HG03521 (cell line): ENCODE results near the gene RPL28.
A peak's percentile ranks its signal among the peaks of the same experiment; 100 is the strongest.

Source experiments
- ATAC-seq: cut with Tn5 transposase; IDR thresholded peaks from one replicate; pipeline ENCODE4 v1.9.1; 2021; ENCODE audit warnings: mild to moderate bottlenecking, moderate library complexity; ENCODE audit not compliant: unreplicated experiment

Gene RPL28

DNA sequence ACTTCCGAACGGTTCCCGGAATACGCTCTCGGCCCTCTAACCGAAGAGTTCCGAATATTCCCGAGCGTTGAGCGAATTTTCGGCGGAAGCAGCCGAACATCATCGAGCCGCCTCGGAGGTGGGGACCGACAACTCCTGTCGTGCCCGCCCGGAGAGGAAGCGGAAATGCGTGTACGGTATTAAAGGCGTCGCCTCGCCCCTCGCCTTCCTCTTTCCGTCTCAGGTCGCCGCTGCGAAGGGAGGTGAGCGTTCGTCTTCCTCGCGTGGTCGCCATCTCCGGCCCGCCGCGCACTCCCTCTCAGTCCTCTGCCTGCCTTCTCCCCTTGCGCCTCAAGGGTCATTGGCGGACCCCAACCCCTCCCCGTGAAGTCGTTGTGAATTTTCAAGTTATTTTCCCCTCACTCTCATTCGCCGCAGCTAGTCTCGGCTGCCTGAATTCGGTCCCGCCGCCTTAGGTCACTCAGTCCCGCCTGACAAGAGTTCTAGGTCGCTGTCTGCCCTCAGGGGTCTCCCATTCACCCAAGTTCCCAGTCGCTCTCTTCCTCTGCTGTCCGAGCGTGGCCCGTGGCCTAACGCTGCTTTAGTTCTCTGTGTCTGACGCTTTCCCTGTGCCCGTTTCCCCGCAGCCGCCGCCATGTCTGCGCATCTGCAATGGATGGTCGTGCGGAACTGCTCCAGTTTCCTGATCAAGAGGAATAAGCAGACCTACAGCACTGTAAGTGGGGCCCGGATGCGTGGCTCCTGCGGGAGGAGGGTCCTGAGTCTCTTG, at the start of gene RPL28:
Gene RPL28 (plus strand): TSS at position 209 of the 769 bp plus-strand sequence. CDS start 426 bp downstream, at position 635.
- ATAC-seq = peak; percentile 77

DNA sequence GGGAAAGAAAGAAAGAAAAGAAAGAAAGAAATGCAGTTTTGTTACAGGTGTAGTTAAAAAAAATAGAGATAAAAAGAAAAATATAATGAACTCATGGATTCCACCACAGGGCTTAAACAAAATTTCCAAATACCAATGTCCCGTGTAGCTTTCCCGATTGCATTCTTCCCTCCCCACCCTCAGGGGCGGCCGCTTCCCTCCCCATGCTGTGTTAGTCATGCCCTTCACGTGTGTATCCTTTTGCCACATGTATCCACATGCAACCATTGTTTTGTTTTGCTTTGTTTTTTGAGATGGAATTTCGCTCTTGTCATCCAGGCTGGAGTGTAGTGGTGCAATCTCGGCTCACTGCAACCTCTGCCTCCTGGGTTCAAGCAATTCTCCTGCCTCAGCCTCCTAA, 49.6 kb upstream of the RPL28 start:
- no peak for ATAC-seq

DNA sequence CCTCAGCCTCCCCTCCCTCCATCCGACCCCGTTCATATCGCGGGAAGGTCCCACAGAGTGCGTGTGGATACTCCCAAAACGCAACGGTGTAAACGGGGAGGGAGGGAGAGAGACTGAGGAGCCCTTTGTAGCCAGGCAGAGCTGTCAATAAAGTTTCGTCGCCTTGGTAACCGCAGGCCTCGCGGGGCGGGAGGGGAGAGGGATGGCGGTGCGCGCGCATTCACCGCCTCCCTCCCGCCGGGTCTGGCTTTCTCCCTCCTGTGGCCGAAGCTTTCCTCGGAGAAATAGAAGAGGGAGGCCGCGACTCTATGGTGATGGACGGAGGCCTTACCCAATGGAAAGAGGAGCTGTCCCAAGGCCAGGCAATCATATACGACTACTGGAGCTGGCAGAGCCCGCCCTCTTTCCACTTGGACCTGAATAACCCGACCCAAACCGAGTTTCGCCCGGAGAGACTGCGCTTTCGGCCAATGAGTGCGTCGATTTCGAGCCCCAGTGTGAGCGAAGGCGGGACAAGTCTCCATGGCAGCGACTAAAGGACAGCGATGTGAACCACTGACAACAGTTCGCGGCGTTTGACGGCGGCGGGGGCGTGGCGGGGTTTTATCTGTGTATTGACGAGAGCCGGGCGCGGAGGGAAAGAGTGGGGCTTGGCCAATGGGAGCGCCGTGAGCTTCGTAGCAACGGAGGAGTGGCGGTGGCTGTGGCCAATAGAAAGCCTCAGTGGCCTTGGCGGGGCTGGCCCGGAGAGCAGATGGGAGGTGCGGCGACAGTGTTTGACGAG, 46.4 kb upstream of the RPL28 start, which contains the start of gene KMT5C:
Gene KMT5C (plus strand): TSS at position 772 of the 784 bp plus-strand sequence. CDS start 2,061 bp downstream, outside the sequence.
- peak; percentile 80 for ATAC-seq

DNA sequence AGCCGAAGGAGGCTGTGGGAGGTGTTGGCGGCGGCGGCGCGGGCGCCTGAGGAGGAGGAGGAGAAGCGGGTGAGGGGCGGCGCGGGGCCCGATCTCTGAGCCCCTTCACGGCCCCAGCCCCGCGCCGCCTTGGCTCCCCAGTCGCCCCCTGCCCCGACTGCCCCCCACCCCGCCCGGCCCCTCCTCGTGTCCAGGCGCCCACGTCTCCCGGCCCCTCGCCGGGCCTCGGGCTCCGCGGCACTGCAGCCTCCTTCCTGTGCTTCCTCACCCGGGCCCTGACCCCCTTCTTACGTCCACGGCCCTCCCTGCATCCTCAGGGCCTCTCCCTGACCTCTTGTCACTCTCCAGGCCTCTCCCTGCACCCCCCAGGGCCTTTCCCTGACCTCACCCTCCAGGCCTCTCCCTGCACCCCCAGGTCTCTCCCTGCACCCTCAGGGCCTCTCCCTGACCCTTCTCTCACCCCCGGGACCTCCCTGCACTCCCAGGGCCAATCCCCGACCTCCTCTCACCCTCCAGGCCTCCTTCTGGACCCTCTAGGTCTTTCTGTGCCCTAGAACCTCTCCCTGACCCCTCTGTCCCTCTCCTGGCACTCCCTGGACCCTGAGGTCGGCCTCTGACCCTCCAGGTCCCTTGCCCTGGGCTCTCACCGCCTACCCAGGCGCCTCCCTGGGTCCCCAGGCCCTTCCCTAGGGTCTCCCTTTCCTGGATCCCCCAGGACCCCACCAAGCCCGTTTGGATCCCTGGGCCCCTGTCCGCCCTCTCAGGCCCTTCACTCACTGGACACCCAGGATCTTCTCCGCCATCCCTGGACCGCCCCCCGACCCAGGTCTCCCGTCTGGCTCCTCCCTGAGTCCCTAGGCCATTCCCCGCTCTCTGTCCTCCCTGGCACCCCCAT, 45.6 kb upstream of the RPL28 start:
- ATAC-seq = no peak

DNA sequence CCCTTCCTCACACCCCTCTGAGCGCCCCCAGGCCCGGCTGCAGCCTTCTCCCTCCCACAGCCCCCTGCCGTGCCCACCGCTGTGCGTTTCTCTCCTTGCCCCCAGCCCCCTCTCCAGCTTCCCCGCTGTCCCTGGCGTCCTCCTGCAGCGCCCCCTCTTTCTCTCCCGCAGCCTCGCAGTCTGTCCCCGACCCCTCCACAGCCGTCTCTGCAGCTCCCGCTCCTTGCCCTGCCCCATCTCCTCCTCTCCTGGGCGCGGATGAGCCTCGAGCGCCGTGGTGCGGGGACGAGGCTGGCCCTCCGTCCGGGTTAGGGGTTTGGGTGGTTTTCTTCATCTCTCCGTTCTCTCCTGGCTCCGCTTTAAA, 45.0 kb upstream of the RPL28 start:
- no peak for ATAC-seq

DNA sequence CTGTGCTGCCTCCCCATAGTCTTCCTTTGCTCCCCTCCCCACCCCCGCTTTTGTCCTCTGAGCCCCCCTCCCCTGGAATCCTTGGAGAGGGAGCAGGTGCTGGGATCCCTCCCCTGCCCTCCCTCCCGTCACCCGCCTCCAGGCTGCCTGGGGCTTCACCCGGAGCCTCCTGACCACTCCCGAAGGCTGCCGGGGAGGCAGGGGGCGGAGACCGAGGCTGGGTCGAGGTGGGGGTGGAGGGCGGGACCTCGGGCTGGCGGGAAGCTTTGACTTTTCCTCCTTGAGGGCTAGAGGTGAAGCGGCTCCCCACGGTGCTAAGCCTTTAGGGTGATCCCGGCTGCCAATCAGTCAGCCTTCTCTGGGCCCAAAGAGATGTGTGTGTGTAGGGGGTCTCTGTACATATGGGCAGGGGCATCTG, 44.6 kb upstream of the RPL28 start:
- no peak for ATAC-seq

DNA sequence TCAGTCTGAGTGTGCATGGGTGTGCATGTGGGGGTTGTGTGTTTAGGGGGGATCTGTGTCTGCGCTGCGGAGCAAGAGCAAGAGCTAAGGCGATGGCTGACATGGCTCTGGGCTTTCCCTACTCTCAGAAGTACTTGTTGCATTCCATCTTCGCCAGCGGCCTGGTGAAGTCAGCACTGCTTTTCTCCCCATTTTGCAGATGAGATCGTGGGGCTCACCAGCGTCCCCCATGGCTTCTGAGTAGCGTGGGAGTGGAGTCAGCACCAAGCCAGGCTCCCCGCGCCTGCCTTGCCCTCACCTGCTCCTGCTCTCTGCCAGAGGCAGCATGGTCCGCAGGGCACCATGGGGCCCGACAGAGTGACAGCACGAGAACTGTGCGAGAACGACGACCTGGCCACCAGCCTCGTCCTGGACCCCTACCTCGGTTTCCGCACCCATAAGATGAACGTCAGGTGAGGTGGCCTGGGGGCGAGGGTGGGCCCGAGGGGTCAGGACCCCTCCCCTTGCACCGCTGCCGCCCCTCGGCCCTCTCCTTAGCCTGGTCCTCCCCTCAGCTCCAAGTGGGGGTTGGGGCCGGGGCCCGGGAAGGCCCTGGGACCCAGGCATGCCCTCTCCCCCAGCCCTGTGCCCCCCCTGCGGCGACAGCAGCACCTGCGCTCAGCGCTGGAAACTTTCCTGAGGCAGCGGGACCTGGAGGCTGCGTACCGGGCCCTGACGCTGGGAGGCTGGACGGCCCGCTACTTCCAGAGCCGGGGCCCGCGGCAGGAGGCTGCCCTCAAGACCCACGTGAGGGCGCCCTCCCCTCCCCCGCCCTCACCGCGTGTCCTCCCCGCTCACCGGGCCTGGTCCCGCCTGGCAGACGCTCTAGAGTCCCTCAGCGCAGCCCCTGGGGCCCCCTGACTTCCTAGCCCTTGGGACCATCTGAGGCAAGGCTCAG, 43.9 kb upstream of the RPL28 start:
- ATAC-seq = no peak

DNA sequence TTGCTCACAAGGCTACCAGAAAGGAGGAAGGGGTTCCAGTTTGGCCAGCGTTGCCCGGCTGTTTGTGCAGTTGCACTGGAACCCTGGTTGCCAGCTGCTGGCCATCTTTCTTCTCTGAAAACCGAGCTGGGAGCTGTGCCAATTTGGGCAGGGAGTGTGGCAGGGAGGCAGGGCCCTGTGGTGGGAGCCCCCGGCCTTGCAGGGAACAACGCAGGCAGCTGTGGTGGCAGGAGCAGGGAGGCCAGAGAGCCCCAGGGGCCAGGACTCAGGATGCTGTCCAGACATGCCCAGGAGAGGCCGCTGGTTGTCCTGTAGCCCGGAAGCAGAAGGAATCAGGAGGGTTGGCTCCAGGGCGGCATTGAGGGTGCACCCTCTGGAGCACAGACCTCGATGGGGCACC, 41.3 kb upstream of the RPL28 start:
- ATAC-seq = no peak

DNA sequence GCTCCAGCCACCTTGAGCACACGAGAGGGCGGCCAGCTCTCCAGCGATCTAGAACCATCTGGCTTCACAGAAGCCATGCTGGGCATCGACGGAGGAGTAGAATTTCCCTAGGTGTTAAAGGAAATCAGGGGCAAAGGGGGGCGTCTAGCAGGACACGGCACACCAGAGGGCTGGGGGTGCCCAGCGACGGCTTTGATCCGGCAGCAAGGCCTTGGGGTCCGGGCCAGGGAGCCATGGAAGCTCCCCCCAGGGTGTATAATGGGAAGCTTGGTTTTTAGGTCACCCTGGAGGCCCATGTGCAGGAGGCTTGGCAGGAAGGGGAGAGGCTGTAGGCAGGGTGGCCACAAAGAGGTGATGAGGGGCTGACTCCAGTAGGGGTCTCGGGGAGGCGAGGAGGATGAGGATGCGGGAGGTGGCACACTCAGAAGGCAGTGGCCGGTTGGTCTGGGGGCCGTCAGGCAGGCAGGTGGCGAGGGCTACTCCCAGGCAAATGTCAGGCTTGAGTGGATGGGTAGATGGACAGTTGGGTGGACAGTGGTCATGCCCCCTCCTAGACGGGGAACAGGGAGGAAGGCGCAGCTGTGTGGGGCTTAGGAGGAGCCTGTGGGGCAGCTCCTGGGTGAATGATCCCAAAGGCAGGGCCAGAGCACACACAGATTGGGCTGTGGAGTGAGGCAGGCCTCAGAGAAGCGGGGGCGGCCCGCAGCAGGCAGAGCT, 40.5 kb upstream of the RPL28 start:
- no peak for ATAC-seq

DNA sequence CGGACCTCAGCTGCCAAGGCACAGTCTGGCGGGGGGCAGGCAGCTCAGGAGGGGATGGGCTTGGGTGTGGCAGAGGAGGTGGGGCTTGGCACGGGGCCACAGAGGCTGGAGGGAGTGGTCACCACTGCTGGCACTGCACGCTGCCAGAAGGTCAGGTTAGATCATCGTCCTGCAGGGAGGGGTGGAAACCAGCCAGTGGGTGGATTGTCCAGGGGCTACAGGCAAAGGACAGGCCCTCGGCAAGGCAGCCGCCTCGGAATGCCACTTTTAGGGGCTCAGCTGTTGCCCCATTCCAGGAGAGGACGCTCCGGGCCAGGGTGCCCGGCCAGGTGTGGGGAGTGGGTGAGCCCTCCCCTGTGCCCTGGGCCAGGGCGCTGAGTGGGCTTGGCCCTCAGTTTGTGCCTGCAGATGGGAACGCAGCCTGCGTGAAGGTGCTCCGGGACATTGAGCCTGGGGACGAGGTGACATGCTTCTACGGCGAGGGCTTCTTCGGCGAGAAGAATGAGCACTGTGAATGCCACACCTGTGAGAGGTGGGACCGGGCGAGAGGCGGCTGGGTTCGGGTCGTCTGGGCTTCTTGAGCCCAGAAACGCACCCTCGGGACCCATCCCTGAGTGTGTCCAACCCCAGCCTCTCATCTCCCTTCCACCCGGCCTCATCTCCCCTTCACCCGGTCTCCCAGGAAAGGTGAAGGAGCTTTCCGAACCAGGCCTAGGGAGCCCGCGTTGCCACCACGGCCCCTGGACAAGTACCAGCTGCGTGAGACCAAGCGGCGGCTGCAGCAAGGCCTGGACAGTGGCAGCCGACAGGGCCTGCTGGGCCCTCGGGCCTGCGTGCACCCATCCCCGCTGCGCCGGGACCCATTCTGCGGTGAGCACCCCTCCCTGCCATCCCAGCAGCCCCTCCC, 39.7 kb upstream of the RPL28 start:
- ATAC-seq = no peak

DNA sequence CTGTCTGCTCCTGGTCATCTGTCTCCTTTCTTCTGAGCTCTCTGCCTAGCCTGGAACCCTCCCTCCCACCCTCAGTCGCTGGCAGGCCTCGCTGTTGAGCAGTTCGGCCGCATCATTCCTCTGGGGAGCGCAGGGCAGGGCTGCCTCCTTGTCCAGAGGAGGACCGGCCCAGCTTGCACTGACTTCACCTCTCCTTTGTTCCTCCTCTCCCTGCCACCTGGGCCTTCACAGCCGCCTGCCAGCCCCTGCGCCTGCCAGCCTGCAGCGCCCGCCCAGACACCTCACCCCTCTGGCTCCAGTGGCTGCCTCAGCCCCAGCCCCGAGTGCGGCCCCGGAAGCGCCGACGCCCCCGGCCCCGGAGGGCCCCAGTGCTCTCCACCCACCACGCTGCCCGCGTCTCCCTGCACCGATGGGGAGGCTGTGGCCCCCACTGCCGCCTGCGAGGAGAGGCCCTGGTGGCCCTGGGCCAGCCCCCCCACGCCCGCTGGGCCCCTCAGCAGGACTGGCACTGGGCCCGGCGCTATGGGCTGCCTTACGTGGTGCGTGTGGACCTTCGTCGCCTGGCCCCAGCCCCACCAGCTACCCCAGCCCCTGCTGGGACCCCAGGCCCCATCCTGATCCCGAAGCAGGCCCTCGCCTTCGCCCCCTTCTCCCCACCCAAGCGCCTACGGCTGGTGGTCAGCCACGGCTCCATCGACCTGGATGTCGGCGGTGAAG, 38.8 kb upstream of the RPL28 start:
- no peak for ATAC-seq

DNA sequence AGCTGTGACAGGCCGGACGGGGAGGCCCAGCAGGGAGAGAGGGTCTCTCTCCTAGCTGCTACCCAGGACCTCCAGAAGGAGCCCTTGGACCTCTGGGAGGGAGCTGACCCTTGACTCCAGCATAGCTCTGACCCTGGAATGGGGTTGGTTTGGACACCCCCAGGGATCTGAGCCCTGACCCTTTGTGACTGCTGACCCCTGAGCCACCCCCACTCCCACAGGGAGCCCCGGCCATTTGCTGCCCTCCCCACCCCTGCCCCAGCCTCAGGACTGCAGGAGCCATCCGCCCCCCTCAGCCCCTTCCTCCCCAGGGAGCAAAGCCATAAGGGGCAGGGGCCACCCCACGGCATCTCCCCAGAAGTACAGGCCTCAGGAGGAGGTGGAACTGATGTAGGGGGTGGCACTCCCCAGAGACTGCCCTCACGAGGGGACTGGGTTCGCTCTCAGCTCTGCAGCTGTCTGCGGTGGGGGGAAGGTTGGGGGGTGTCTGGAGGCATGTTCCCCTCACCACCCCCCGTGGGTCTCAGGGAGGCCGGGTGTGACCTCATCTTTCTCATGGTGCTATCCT, 38.2 kb upstream of the RPL28 start:
- no peak for ATAC-seq

DNA sequence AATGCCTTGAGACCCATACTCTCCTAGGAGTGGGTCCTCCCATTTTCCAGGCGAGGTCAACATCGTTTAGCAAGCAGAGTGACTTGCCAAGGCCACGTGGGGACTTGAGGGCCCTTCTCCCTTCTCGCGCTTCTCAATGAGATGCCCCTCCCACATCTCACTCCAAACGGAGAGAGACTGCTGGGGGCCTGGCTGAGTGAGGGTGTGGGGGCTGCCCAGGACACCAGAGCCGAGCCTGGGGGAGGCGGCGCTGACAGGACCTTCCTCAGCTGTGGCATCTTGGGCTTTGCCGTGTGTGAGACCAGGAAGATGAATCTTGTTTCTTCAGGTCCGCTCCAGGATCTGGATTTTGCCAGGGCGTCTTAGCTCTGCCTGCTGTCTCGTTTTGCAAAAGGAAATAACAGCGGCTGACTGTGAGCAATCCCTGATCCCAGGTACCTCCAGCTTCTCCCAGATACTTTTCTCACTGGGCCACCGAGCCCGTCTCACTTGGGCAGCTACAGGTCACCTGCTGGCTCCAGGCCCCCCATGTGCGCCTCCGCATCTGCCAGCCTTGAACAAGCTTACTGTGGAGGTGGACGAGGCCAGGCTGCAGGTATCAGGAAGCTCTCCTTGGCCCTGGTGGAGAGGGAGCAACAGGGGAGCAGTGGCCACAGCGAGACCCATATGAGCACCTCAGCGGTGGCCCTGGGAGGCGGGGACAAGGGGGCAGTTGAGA, 37.3 kb upstream of the RPL28 start:
- ATAC-seq = no peak

DNA sequence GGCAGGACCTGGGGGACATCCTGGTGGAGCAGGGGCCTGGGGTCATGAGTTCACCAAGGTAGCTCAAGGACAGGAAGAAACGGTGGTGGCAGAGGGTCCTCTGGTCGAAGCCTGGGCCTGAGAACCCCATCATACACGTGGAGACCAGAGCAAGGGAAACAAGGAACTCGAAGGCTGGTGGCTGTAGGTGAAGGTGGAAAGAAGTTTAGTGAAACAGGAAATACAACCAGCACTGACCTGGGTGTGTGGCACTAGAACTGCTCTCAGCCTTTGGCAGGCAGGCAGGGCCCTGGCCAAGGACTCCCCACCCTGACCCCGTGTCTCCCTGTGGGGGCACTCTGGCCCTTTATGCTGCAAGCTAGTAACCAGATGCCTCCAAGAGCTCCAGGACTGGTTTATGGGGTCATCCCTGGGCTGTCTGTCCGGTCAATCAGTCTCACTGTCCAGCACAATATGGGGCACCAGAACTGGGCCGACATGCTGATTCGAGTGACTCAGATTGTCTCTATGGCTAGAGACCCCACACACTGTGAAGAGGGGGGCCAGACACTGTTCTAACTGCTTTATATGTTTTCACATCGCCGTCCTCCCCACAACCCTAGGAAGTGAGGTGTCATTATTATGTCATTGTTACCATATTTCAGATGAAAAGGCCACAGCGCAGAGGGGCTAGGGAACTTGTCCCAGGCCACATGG, 35.0 kb upstream of the RPL28 start:
- ATAC-seq = no peak

DNA sequence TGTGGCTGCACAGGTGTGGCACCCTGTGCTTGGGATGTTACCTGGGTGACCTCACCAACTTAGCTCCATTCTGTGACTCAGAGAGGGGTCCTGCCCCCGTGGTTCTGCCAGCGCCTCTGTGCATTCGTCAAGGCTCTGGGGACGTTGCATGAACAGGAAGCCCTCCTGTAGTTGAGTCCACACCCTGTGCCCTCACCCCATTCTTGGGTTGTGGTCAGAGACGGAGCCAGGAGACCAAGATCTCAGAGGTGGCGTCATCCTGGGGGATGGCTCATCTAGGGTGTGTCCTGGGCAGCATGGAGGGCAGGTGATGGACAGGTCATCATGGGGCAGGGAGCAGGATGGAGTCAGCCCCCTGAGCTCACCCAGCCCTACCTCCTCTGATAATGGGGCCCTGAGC, 33.7 kb upstream of the RPL28 start:
- no peak for ATAC-seq

DNA sequence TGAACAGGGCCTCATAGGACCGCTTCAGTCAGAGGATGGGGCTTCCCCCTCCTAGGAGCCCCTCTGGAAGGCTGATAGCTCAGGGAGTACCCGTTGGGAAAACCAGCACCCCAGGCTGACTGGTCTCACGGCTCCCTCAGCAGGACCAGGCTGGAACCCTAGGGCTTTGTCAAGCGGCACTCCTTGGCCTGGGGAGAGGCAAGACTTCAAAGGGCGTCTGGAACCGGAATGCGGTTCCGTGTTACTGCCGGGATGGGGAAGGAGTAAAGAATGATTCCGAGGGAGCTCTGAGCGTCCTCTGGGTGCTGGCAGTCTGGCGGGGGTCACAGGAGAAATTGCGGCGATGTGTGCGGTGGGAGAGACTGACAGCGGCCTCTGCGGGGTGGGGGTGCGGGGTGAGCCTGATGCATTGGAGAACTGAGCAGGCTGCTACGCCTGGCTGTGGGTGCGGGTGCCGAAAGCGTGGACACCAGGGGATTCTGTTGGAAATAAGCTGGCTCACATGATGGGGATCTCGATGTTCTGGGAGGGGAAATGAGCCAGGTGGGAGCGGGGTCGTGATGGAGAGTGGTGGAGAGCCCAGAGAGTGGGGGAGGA, 33.1 kb upstream of the RPL28 start:
- ATAC-seq = no peak
